Parathyroid adenoma (tissue), 2 donors: Measurements from ENCODE around the gene MAPK1IP1L.

ENCODE experiments used
- H2AFZ ChIP-seq: fragments of 300-600 bp; sonication (generic); one replicate; pipeline ENCODE4 v1.7.0; 2017; ENCODE audit warnings: antibody characterized with exemption, mild to moderate bottlenecking
- H3K27ac ChIP-seq: fragments of 300-600 bp; sonication (generic); one replicate; pipeline ENCODE4 v1.7.0; 2017
- H3K27me3 ChIP-seq: fragments of 300-600 bp; sonication (generic); one replicate; pipeline ENCODE4 v1.7.0; 2017; ENCODE audit warnings: low read length; ENCODE audit not compliant: control insufficient read depth, insufficient read depth
- H3K36me3 ChIP-seq: fragments of 300-600 bp; sonication (generic); one replicate; pipeline ENCODE4 v1.7.0; 2017; ENCODE audit warnings: low read length; ENCODE audit not compliant: control insufficient read depth, insufficient read depth
- H3K4me1 ChIP-seq: fragments of 300-600 bp; sonication (generic); one replicate; pipeline ENCODE4 v1.7.0; 2017; ENCODE audit warnings: control low read depth
- H3K4me2 ChIP-seq: fragments of 300-600 bp; sonication (generic); one replicate; pipeline ENCODE4 v1.7.0; 2017; ENCODE audit warnings: low read length
- H3K4me3 ChIP-seq: fragments of 300-600 bp; sonication (generic); one replicate; pipeline ENCODE4 v1.7.0; 2017; ENCODE audit warnings: low read depth, low read length
- H3K79me2 ChIP-seq: fragments of 300-600 bp; sonication (generic); one replicate; pipeline ENCODE4 v1.7.0; 2017; ENCODE audit warnings: control low read depth
- H3K9ac ChIP-seq: fragments of 300-600 bp; sonication (generic); one replicate; pipeline ENCODE4 v1.7.0; 2017; ENCODE audit warnings: mild to moderate bottlenecking
- H3K9me3 ChIP-seq: fragments of 300-600 bp; sonication (generic); one replicate; pipeline ENCODE4 v1.7.0; 2017; ENCODE audit warnings: low read length; ENCODE audit not compliant: control insufficient read depth
- TF ChIP-seq, protein P1 (sequence below): fragments of 300-600 bp; sonication (generic); IDR thresholded peaks from one replicate; pipeline ENCODE4 v1.7.0; 2017; ENCODE audit warnings: antibody characterized with exemption, mild to moderate bottlenecking
- donor health status: primary hyperparathyroidism.

MAPK1IP1L gene

GRCh38 chr14:55052269-55052930 lies 953 bp downstream of the MAPK1IP1L start:
- Histone ChIP-seq H3K27ac (peak overlapping the region; percentile 99), H3K79me2 (peaks cover 27% of the 10 kb centered on the region), H3K4me1 (peaks cover 3% of the 10 kb centered on the region), H3K9me3 (no peaks in the 10 kb centered on the region), H3K4me2 (peak overlapping the region; percentile 86), H3K27me3 (no peaks in the 10 kb centered on the region), H3K9ac (peak overlapping the region; percentile 95), H2AFZ (peak overlapping the region; percentile 100), H3K36me3 (no peaks in the 10 kb centered on the region), H3K4me3 (peak overlapping the region; percentile 99)
- TF ChIP-seq, protein P1, sequence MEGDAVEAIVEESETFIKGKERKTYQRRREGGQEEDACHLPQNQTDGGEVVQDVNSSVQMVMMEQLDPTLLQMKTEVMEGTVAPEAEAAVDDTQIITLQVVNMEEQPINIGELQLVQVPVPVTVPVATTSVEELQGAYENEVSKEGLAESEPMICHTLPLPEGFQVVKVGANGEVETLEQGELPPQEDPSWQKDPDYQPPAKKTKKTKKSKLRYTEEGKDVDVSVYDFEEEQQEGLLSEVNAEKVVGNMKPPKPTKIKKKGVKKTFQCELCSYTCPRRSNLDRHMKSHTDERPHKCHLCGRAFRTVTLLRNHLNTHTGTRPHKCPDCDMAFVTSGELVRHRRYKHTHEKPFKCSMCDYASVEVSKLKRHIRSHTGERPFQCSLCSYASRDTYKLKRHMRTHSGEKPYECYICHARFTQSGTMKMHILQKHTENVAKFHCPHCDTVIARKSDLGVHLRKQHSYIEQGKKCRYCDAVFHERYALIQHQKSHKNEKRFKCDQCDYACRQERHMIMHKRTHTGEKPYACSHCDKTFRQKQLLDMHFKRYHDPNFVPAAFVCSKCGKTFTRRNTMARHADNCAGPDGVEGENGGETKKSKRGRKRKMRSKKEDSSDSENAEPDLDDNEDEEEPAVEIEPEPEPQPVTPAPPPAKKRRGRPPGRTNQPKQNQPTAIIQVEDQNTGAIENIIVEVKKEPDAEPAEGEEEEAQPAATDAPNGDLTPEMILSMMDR = no peak

DNA sequence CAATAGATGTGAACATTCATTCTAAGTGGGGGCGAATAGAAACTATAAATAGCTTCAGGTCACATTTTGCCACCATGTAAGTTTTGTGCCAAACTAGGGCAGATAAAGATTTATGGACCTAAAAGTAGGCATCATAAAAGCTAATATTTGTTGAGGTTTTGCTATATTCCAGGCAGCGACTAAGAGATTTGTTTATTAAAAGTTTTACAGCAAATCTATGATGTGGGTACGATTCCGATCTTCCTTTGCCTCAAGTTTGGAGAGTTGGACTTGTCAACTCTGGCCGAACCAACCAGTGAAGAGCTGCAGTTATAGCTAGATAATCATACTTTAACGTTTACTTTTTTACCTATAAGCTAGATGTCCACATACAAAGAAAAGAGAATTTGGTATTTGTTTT lies 1.6 kb downstream of the MAPK1IP1L start:
- Histone ChIP-seq H2AFZ (no peak overlapping the region), H3K4me2 (no peak overlapping the region), H3K27me3 (no peaks in the 10 kb centered on the region), H3K9ac (no peak overlapping the region), H3K36me3 (no peaks in the 10 kb centered on the region), H3K79me2 (peaks cover 32% of the 10 kb centered on the region), H3K27ac (no peak overlapping the region), H3K4me3 (peak overlapping the region; percentile 99), H3K9me3 (no peaks in the 10 kb centered on the region), H3K4me1 (peaks cover 3% of the 10 kb centered on the region)
- TF ChIP-seq, protein P1 = no peak

DNA sequence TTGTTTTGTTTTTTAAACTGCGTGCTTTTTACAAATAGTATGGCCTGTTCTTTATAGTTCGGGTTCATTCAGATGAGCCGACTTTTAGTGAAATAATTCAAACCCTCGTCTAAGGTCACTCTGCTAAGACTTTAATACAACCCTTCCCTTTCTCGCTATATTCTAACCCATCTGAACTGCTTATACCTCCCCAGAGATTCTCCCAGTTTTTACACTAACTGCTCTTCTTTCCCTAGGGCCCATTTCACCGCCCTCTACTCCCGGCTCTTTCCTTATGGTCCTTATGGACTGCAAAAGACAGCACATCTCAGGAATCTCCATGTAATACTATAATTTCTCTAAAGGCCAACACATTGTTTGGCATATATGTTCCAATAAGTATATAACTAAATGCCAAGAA lies 2.1 kb downstream of the MAPK1IP1L start:
- Histone ChIP-seq H3K79me2 (peaks cover 35% of the 10 kb centered on the region), H3K4me2 (no peak overlapping the region), H3K4me1 (peaks cover 3% of the 10 kb centered on the region), H3K9ac (no peak overlapping the region), H3K36me3 (no peaks in the 10 kb centered on the region), H3K27ac (no peak overlapping the region), H3K4me3 (no peak overlapping the region), H3K9me3 (no peaks in the 10 kb centered on the region), H2AFZ (no peak overlapping the region), H3K27me3 (no peaks in the 10 kb centered on the region)
- TF ChIP-seq, protein P1 = no peak

DNA sequence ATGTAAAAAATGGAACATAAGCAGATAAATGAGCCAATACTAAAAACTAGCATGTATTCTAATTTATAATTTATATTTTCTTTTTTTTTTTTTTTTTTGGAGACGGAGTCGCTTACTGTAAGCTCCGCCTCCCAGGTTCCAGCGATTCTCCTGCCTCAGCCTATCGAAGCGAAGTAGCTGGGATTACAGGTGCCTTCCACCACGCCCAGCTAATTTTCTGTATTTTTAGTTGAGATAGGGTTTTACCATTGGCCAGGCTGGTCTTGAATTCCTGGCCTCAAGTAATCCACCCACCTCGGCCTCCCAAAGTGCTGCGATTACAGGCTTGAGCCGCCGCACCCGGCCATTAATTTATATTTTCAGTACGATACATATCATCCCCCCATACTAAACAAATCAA lies 2.7 kb downstream of the MAPK1IP1L start:
- no peak overlapping the region for H3K4me3 ChIP-seq
- no peak overlapping the region for H3K4me2 ChIP-seq
- H3K36me3 ChIP-seq = no peaks in the 10 kb centered on the region
- no peak overlapping the region for H3K27ac ChIP-seq
- TF ChIP-seq, protein P1 = no peak
- peaks cover 35% of the 10 kb centered on the region for H3K79me2 ChIP-seq
- H3K4me1 ChIP-seq = peaks cover 3% of the 10 kb centered on the region
- no peaks in the 10 kb centered on the region for H3K9me3 ChIP-seq
- no peak overlapping the region for H2AFZ ChIP-seq
- no peak overlapping the region for H3K9ac ChIP-seq
- H3K27me3 ChIP-seq = no peaks in the 10 kb centered on the region

GRCh38 chr14:55057919-55058318 lies 6.5 kb downstream of the MAPK1IP1L start:
- TF ChIP-seq, protein P1 = no peak
- peaks cover 32% of the 10 kb centered on the region for H3K79me2 ChIP-seq

More at GRCh38 chr14:55057919-55058318, 6.5 kb downstream of the MAPK1IP1L start:
- Histone ChIP-seq H3K36me3 (no peaks in the 10 kb centered on the region), H3K4me2 (no peak overlapping the region), H3K27me3 (no peaks in the 10 kb centered on the region), H3K9me3 (no peaks in the 10 kb centered on the region), H3K9ac (no peak overlapping the region), H3K27ac (no peak overlapping the region), H3K4me3 (no peak overlapping the region), H3K4me1 (no peaks in the 10 kb centered on the region), H2AFZ (no peak overlapping the region)
